HG03571 (cell line): ENCODE results near the gene MOXD1.

ENCODE experiments used
- ATAC-seq: cut with Tn5 transposase; IDR thresholded peaks from one replicate; pipeline ENCODE4 v1.9.1; 2021; ENCODE audit not compliant: unreplicated experiment

The MOXD1 gene

DNA sequence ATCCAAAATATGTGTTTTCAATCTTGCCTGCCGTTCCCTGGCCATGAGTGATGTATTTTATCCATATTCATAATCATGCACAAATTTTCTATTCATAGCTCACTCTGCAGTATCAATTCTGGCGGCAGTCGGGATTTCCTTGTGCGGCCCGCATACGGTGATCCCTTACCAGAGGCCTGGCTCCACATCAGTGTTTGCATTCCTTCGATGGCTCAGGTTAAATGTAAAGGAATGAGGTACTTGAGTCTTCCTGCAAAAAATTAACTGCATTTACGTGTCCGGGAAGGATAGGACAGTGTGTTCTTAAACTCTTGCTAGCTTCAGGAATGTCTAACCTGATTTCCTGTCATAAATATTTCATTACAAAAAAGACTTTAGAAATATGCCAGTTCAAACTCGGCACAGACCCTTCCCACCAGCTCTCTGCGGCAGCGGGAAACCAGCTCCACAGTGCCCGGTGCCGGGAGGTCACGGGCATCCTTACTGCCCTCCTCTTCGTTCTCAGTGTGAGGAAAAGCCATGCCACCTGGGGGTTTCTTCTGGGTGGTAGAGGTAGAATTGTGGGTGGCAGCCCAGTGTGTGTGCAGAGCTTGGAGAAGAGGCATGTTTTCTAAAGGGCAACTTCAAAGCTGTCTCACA, 154.5 kb downstream of the MOXD1 start:
- ATAC-seq = no peak

DNA sequence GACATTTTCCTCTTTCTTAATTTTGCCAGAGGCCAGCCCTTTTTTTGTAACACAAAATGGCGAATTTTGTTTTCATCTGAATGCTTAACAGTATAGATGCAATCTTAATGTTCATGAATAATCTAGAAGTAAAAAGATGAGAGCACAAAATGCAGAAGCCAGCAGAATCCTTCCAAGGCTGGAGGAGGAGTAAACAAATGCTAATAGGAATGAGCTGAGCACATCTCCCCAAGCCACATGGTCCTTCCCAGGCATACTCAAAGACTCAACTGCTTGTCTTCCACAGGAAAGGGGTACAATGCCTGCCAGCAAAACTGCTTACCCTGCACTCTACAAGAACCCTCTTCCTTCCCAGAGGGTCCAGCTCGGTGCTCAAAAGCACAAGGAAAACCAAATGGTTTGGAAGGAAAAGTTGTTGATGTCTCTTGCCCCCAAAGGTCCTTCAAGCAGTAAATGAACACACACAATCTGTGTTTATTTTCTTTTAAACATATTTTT, 155.1 kb downstream of the MOXD1 start:
- ATAC-seq = no peak
